ENCODE measurements around the gene GRIK3.

Gene GRIK3

DNA sequence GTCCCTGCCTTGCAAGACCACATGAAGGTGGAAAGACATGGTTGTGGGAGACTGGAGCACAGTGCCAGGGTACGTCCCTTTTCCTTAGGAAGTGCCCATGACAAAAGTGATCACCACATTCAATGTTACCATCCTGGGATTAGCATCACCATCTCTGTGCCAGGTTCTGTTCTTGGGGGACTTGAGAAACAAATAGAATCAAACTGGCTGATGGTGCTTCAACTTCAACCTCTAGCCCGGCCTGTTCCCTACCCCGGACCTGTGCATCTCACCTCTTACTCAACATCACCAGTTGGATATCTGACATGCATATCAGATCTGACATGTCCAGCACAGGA lies 153.3 kb downstream of the GRIK3 start:
- Histone ChIP-seq H3K36me3 (ENCODE audit: control insufficient read depth in 4 of 4, insufficient read depth in 4 of 4, low read length in 3 of 4) (no peaks in the 10 kb centered on the region), H3K4me1 (ENCODE audit: control extremely low read depth in 1 of 4, control insufficient read depth in 4 of 4, insufficient read depth in 4 of 4, low read length in 3 of 4) (no peaks in the 10 kb centered on the region), H3K4me3 (ENCODE audit: control insufficient read depth in 1 of 7, extremely low read depth in 1 of 7, insufficient read depth in 4 of 7, low read depth in 2 of 7, low read length in 6 of 7) (no peak overlapping the region), H3K9me3 (ENCODE audit: control extremely low read depth in 1 of 5, control insufficient read depth in 4 of 5, insufficient read depth in 2 of 5, low read depth in 1 of 5, low read length in 4 of 5) (no peaks in the 10 kb centered on the region), H3K27me3 (replicated peaks in 2 of 5; ENCODE audit: control insufficient read depth in 4 of 5, insufficient read depth in 5 of 5, low read length in 4 of 5) (peaks cover 0 to 10% (median 0%) of the 10 kb centered on the region in 5 experiments), H3K27ac (ENCODE audit: insufficient read depth in 1 of 2, low read depth in 1 of 2, low read length in 2 of 2, poor library complexity in 1 of 2, severe bottlenecking in 2 of 2) (no peak overlapping the region)
- DNase-seq: no peak
- ChIA-PET POLR2A (no interaction called here), CTCF (no interaction called here)
- WGBS (ENCODE audit: insufficient coverage): 89% methylated on average over 2 of the region's 3 CpGs

DNA sequence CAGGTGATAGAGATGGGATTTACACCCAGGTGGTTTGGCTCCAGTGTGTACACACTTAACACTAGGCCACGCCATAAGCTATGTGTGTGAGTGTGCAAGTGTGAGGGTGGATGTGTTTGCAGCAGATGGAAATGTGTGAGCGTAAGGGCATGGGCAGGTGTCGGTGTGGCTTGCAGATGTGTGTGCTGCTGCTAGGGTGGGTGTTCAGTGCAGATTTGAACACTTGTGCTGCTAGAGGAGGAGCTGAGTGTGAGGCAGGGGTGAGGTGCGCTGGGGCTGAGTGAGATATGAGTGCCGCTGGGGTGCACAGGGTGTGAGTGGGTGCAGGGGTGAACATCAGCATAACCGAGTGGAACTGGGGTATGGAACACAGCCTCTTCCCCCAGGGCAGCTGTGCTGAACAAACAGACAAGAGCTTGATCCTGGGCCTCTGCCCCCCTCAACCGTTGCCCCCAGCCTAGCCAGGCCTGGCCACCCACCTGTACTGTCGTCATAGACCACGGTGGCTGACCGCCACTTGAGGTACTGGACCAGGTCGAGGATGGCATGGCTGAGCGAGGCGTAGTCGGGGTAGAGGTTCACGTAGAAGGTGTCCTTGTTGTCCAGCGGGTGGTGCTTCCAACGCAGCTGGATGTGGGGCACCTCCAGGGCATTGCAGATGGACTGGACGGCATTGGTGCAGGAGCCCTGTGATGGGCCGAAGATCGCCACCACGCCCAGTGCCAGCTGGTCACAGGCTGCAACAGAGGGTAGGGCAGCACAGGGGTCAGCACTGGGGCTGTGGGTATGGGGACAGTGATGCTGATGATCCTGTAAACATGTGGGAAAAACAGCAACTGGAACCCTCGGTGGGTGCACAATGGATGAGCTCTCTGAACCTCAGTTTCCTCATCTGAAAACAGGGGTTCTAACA lies 153.9 kb downstream of the GRIK3 start:
- DNase-seq: no peak
- POLR2A ChIA-PET: no interaction called here
- no peaks in the 10 kb centered on the region for H3K9me3 ChIP-seq (ENCODE audit: control extremely low read depth in 1 of 5, control insufficient read depth in 4 of 5, insufficient read depth in 2 of 5, low read depth in 1 of 5, low read length in 4 of 5)
- CTCF ChIA-PET: no interaction called here
- H3K36me3 ChIP-seq (ENCODE audit: control insufficient read depth in 4 of 4, insufficient read depth in 4 of 4, low read length in 3 of 4): no peaks in the 10 kb centered on the region
- H3K4me1 ChIP-seq (ENCODE audit: control extremely low read depth in 1 of 4, control insufficient read depth in 4 of 4, insufficient read depth in 4 of 4, low read length in 3 of 4): no peaks in the 10 kb centered on the region
- H3K27me3 ChIP-seq (replicated peaks in 2 of 5; ENCODE audit: control insufficient read depth in 4 of 5, insufficient read depth in 5 of 5, low read length in 4 of 5): peaks cover 0 to 14% (median 0%) of the 10 kb centered on the region in 5 experiments
- H3K4me3 ChIP-seq (ENCODE audit: control insufficient read depth in 1 of 7, extremely low read depth in 1 of 7, insufficient read depth in 4 of 7, low read depth in 2 of 7, low read length in 6 of 7): no peak overlapping the region
- WGBS (ENCODE audit: insufficient coverage): 97% methylated on average over 21 of the region's 22 CpGs
- no peak overlapping the region for H3K27ac ChIP-seq (ENCODE audit: insufficient read depth in 1 of 2, low read depth in 1 of 2, low read length in 2 of 2, poor library complexity in 1 of 2, severe bottlenecking in 2 of 2)

DNA sequence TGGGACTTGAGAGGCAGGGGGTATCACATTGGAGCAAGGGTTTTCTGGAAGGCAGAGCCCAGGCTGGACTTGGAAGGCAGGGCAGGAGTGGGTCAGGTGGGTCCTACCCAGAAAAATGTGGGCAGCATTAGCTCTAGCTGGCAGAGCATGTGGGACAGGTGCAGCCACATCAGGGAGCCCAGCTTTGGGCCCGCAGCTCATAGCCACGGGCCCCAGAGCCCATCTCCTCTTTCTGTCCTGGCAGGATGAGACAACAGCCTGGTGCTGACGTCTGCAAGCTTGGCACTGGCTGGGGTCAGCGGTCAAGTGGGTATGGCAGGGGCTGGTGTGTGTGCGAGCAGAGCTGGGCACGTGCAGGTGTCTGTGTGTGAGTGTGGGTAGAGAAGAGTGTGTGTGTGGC lies 154.7 kb downstream of the GRIK3 start:
- WGBS (ENCODE audit: insufficient coverage): 97% methylated on average over 6 of the region's 6 CpGs
- CTCF ChIA-PET: no interaction called here
- POLR2A ChIA-PET: no interaction called here

DNA sequence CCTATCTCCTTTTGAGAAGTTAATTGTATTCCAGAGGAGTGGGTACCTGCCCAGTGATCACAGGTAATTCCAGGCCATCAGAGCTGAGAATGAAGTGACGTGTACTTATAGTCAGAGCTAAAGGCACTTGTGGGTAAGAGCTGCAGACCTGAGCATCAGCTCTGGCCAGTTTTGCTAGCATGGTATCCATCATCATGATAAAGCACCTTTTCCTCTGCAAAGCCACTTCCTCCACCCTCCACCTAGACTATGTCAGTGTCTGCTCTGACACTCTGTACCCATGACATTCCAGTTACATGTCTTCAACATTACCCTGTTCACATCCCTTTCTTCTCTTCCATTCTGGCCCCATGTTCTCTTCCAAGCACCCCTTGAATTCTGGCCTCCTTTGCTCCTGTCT lies 157.3 kb downstream of the GRIK3 start:
- H3K4me1 ChIP-seq (ENCODE audit: control extremely low read depth in 1 of 4, control insufficient read depth in 4 of 4, insufficient read depth in 4 of 4, low read length in 3 of 4): no peaks in the 10 kb centered on the region
- POLR2A ChIA-PET: no interaction called here
- H3K9me3 ChIP-seq (ENCODE audit: control extremely low read depth in 1 of 5, control insufficient read depth in 4 of 5, insufficient read depth in 2 of 5, low read depth in 1 of 5, low read length in 4 of 5): no peaks in the 10 kb centered on the region
- CTCF ChIA-PET: no interaction called here
- DNase-seq: no peak
- no peaks in the 10 kb centered on the region for H3K36me3 ChIP-seq (ENCODE audit: control insufficient read depth in 4 of 4, insufficient read depth in 4 of 4, low read length in 3 of 4)
- peaks cover 0 to 23% (median 0%) of the 10 kb centered on the region in 5 experiments for H3K27me3 ChIP-seq (replicated peaks in 2 of 5; ENCODE audit: control insufficient read depth in 4 of 5, insufficient read depth in 5 of 5, low read length in 4 of 5)
- H3K27ac ChIP-seq (ENCODE audit: insufficient read depth in 1 of 2, low read depth in 1 of 2, low read length in 2 of 2, poor library complexity in 1 of 2, severe bottlenecking in 2 of 2): no peak overlapping the region
- WGBS (ENCODE audit: insufficient coverage): 36% methylated on average over 1 of the region's 1 CpG
- no peak overlapping the region for H3K4me3 ChIP-seq (ENCODE audit: control insufficient read depth in 1 of 7, extremely low read depth in 1 of 7, insufficient read depth in 4 of 7, low read depth in 2 of 7, low read length in 6 of 7)

More for the DNA sequence above, 154.7 kb downstream of the GRIK3 start:
- H3K27me3 ChIP-seq (replicated peaks in 2 of 5; ENCODE audit: control insufficient read depth in 4 of 5, insufficient read depth in 5 of 5, low read length in 4 of 5): peaks cover 0 to 18% (median 0%) of the 10 kb centered on the region in 5 experiments
- no peak for DNase-seq
- H3K27ac ChIP-seq (ENCODE audit: insufficient read depth in 1 of 2, low read depth in 1 of 2, low read length in 2 of 2, poor library complexity in 1 of 2, severe bottlenecking in 2 of 2): no peak overlapping the region
- no peaks in the 10 kb centered on the region for H3K36me3 ChIP-seq (ENCODE audit: control insufficient read depth in 4 of 4, insufficient read depth in 4 of 4, low read length in 3 of 4)
- H3K4me1 ChIP-seq (ENCODE audit: control extremely low read depth in 1 of 4, control insufficient read depth in 4 of 4, insufficient read depth in 4 of 4, low read length in 3 of 4): no peaks in the 10 kb centered on the region
- H3K4me3 ChIP-seq (ENCODE audit: control insufficient read depth in 1 of 7, extremely low read depth in 1 of 7, insufficient read depth in 4 of 7, low read depth in 2 of 7, low read length in 6 of 7): no peak overlapping the region
- H3K9me3 ChIP-seq (ENCODE audit: control extremely low read depth in 1 of 5, control insufficient read depth in 4 of 5, insufficient read depth in 2 of 5, low read depth in 1 of 5, low read length in 4 of 5): no peaks in the 10 kb centered on the region

GRCh38 chr1:36874271-36875060 lies 159.8 kb downstream of the GRIK3 start:
- DNase-seq: no peak
- no peaks in the 10 kb centered on the region for H3K36me3 ChIP-seq (ENCODE audit: control insufficient read depth in 4 of 4, insufficient read depth in 4 of 4, low read length in 3 of 4)
- ChIA-PET CTCF (no interaction called here), POLR2A (no interaction called here)
- 93% methylated on average over 4 of the region's 6 CpGs for WGBS (ENCODE audit: insufficient coverage)
- H3K4me1 ChIP-seq (ENCODE audit: control extremely low read depth in 1 of 4, control insufficient read depth in 4 of 4, insufficient read depth in 4 of 4, low read length in 3 of 4): no peaks in the 10 kb centered on the region
- H3K9me3 ChIP-seq (ENCODE audit: control extremely low read depth in 1 of 5, control insufficient read depth in 4 of 5, insufficient read depth in 2 of 5, low read depth in 1 of 5, low read length in 4 of 5): no peaks in the 10 kb centered on the region
- no peak overlapping the region for H3K27ac ChIP-seq (ENCODE audit: insufficient read depth in 1 of 2, low read depth in 1 of 2, low read length in 2 of 2, poor library complexity in 1 of 2, severe bottlenecking in 2 of 2)
- H3K27me3 ChIP-seq (replicated peaks in 2 of 5; ENCODE audit: control insufficient read depth in 4 of 5, insufficient read depth in 5 of 5, low read length in 4 of 5): peaks cover 0 to 26% (median 0%) of the 10 kb centered on the region in 5 experiments
- H3K4me3 ChIP-seq (ENCODE audit: control insufficient read depth in 1 of 7, extremely low read depth in 1 of 7, insufficient read depth in 4 of 7, low read depth in 2 of 7, low read length in 6 of 7): no peak overlapping the region

DNA sequence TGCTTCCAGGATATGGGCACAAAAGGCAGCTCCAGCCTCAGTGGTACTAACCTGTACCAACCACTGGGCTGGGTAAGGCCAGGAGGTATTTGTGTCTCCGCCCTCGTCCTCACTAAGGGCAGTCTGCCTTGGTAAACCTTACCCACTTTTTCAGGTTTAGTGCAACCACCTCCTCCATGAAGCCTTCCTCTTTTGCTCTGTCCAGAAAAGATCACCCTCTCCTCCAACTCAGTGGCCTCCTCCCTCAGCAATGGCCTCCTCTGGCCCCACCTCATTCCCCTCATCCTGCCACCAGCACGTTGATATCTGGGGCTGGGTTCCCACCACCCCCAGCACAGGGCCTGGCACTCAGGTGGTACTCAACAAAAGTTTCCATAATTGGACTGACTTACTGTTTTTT lies 161.5 kb downstream of the GRIK3 start:
- no peak for DNase-seq

DNA sequence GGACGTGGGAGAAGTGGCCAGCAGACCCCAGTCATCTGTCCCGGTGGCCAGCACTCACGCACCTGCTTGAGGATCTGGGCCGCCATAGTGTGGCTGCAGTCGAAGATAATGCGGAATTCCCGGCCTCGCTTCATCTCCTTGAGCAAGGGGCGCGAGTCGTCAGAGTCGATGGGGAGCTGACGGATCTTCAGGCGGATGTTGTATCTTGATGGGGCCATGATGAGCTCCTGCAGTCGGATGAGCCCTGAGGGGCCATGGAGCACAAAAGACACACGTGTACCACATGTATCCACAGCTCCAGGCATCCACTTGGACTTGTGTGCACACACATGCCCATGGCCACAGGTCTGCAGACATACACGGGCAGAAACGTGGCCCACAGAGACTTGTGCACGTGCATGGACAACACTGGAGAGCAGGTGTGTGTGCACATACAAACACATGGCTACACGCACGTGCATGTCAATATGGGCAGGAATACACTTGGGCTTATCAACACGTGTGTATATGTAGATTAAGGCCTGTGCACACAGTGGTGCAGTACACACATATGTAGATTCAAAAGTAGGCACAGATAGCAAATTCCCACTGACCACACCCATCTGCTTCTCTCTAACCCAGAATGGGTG lies 162.1 kb downstream of the GRIK3 start:
- ChIA-PET POLR2A (no interaction called here), CTCF (no interaction called here)
- no peak for DNase-seq
- H3K36me3 ChIP-seq (ENCODE audit: control insufficient read depth in 4 of 4, insufficient read depth in 4 of 4, low read length in 3 of 4): no peaks in the 10 kb centered on the region
- no peaks in the 10 kb centered on the region for H3K4me1 ChIP-seq (ENCODE audit: control extremely low read depth in 1 of 4, control insufficient read depth in 4 of 4, insufficient read depth in 4 of 4, low read length in 3 of 4)
- H3K9me3 ChIP-seq (ENCODE audit: control extremely low read depth in 1 of 5, control insufficient read depth in 4 of 5, insufficient read depth in 2 of 5, low read depth in 1 of 5, low read length in 4 of 5): no peaks in the 10 kb centered on the region
- no peak overlapping the region for H3K4me3 ChIP-seq (ENCODE audit: control insufficient read depth in 1 of 7, extremely low read depth in 1 of 7, insufficient read depth in 4 of 7, low read depth in 2 of 7, low read length in 6 of 7)
- no peak overlapping the region for H3K27ac ChIP-seq (ENCODE audit: insufficient read depth in 1 of 2, low read depth in 1 of 2, low read length in 2 of 2, poor library complexity in 1 of 2, severe bottlenecking in 2 of 2)
- H3K27me3 ChIP-seq (replicated peaks in 2 of 5; ENCODE audit: control insufficient read depth in 4 of 5, insufficient read depth in 5 of 5, low read length in 4 of 5): peaks cover 0 to 22% (median 1%) of the 10 kb centered on the region in 5 experiments
- 96% methylated on average over 19 of the region's 22 CpGs for WGBS (ENCODE audit: insufficient coverage)

More for the DNA sequence above, 161.5 kb downstream of the GRIK3 start:
- WGBS (ENCODE audit: insufficient coverage): 94% methylated on average over 3 of the region's 3 CpGs
- no peaks in the 10 kb centered on the region for H3K4me1 ChIP-seq (ENCODE audit: control extremely low read depth in 1 of 4, control insufficient read depth in 4 of 4, insufficient read depth in 4 of 4, low read length in 3 of 4)
- ChIA-PET POLR2A (no interaction called here), CTCF (no interaction called here)
- no peak overlapping the region for H3K4me3 ChIP-seq (ENCODE audit: control insufficient read depth in 1 of 7, extremely low read depth in 1 of 7, insufficient read depth in 4 of 7, low read depth in 2 of 7, low read length in 6 of 7)
- H3K36me3 ChIP-seq (ENCODE audit: control insufficient read depth in 4 of 4, insufficient read depth in 4 of 4, low read length in 3 of 4): no peaks in the 10 kb centered on the region
- peaks cover 0 to 26% (median under 1%) of the 10 kb centered on the region in 5 experiments for H3K27me3 ChIP-seq (replicated peaks in 2 of 5; ENCODE audit: control insufficient read depth in 4 of 5, insufficient read depth in 5 of 5, low read length in 4 of 5)
- no peak overlapping the region for H3K27ac ChIP-seq (ENCODE audit: insufficient read depth in 1 of 2, low read depth in 1 of 2, low read length in 2 of 2, poor library complexity in 1 of 2, severe bottlenecking in 2 of 2)
- no peaks in the 10 kb centered on the region for H3K9me3 ChIP-seq (ENCODE audit: control extremely low read depth in 1 of 5, control insufficient read depth in 4 of 5, insufficient read depth in 2 of 5, low read depth in 1 of 5, low read length in 4 of 5)

Data from common myeloid progenitor, CD34-positive (primary cell).